Neural crest cell (in vitro differentiated cells): ENCODE measurements around the gene KLHL33. TPM values are rescaled to one million over a fixed set of nuclear protein-coding genes. Genes with fewer than 3 reads are reported as not detected.

Source experiments
- DNase-seq: peaks from one replicate; pipeline ENCODE4 v3.0.0; 2021; ENCODE audit warnings: low read depth, mixed read lengths, low spot score
- H3K27ac Mint-ChIP-seq: one replicate; pipeline ENCODE4 v1.8.0; 2021; ENCODE audit warnings: mild to moderate bottlenecking, mixed read lengths; ENCODE audit not compliant: unreplicated experiment
- H3K27me3 Mint-ChIP-seq: 2 replicates; pipeline ENCODE4 v1.8.0; 2021; ENCODE audit warnings: low read depth, mild to moderate bottlenecking, mixed read lengths
- H3K36me3 Mint-ChIP-seq: 2 replicates; pipeline ENCODE4 v1.8.0; 2021; ENCODE audit warnings: low read depth, mild to moderate bottlenecking, mixed read lengths
- H3K4me1 Mint-ChIP-seq: 2 replicates; pipeline ENCODE4 v1.8.0; 2021; ENCODE audit warnings: mixed read lengths
- H3K4me3 Mint-ChIP-seq: one replicate; pipeline ENCODE4 v1.8.0; 2021; ENCODE audit warnings: mild to moderate bottlenecking, mixed read lengths
- H3K9me3 Mint-ChIP-seq: 2 replicates; pipeline ENCODE4 v1.8.0; 2021; ENCODE audit warnings: mixed read lengths
- total RNA-seq: library from RNA; stranded (reverse); gene quantifications from 2 replicates; pipeline ENCODE4 v1.2.1, GENCODE V29; 2021
- TF ChIP-seq, protein P1 (sequence below): fragments of 200-600 bp; sonication (generic); conservative IDR thresholded peaks from 2 replicates; pipeline ENCODE4 v1.5.0; 2021; ENCODE audit warnings: antibody characterized with exemption, mild to moderate bottlenecking

Gene KLHL33
- total RNA-seq, 1 donor from 2014 or later: 0.07 TPM

DNA sequence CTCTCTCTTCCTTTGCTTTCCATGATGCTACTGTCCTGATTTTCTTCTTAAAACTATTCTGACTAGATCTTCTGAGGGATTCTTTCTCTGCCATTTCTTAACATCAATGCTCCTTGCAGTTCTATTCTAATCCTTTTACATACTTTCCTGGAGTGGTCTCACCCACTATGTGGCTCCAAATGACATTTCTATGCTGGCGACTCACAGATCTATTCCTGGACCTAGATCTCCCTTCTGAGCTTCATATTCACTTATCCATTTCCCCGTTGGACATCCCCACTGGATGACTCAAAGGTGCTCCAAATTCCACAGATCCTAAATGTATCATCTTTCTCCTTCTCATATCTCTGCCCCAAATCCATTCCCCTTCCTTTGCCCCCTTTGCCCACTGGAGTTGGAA is 26.7 kb downstream of the KLHL33 start:
- Mint-ChIP-seq H3K4me3 (peak overlapping the region; percentile 7), H3K36me3 (peaks cover 8% of the 10 kb centered on the region), H3K27ac (no peak overlapping the region), H3K27me3 (no peaks in the 10 kb centered on the region), H3K9me3 (no peaks in the 10 kb centered on the region), H3K4me1 (peaks cover 18% of the 10 kb centered on the region)
- TF ChIP-seq, protein P1, sequence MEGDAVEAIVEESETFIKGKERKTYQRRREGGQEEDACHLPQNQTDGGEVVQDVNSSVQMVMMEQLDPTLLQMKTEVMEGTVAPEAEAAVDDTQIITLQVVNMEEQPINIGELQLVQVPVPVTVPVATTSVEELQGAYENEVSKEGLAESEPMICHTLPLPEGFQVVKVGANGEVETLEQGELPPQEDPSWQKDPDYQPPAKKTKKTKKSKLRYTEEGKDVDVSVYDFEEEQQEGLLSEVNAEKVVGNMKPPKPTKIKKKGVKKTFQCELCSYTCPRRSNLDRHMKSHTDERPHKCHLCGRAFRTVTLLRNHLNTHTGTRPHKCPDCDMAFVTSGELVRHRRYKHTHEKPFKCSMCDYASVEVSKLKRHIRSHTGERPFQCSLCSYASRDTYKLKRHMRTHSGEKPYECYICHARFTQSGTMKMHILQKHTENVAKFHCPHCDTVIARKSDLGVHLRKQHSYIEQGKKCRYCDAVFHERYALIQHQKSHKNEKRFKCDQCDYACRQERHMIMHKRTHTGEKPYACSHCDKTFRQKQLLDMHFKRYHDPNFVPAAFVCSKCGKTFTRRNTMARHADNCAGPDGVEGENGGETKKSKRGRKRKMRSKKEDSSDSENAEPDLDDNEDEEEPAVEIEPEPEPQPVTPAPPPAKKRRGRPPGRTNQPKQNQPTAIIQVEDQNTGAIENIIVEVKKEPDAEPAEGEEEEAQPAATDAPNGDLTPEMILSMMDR: no peak
- no peak for DNase-seq

DNA sequence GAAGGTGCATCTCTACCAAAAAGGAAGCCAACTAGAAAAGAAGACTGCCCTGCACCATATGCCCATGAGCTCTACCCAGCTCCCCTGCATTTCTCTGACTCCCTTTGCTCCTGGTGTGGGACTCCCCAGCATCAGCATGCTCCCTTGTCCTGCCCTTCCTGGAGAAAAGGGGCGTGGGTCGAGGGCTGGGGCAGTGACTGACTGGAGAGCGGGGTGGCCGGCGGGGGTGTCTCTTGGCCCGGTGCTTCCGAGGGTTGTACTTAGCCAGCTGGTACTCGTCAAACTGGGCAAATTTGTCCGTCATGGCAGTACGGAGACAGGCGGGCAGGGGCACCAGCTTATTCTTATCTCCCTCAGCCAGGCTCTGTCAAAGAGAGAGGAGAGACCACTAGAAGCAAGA is 32.4 kb downstream of the KLHL33 start:
- Mint-ChIP-seq H3K27ac (no peak overlapping the region), H3K27me3 (no peaks in the 10 kb centered on the region), H3K4me3 (no peak overlapping the region), H3K9me3 (no peaks in the 10 kb centered on the region), H3K36me3 (peaks cover 14% of the 10 kb centered on the region), H3K4me1 (no peaks in the 10 kb centered on the region)
- TF ChIP-seq, protein P1: no peak
- no peak for DNase-seq

DNA sequence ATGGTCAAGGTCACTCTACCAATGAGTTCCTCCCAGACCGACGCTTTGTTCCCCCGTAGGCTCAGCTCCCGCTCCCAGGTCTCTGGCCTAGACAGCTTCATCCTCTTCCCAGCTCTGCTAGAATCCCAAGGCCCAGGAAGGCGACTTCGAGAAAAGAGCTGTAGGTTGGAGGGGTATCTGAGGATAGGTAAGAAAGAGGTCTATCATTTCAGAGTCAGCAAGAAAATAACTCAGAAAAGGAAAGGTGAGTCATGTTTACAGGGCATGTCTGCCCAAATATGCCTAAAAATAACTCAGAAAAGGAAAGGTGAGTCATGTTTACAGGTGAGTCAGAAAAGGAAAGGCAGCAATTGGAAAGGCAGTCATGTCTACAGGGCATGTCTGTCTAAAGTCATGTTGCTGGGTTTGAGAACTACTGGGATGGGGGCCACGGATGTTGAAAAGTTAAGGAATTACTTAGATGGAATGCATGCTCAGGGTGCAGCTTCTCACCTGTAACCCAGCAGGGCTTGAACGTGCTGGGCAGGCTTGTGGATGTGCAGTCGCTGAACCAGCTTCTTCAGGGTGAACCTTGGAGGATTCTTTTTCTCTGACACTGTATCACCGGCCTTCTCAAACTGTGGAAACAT is 34.9 kb downstream of the KLHL33 start:
- TF ChIP-seq, protein P1: no peak
- Mint-ChIP-seq H3K9me3 (no peaks in the 10 kb centered on the region), H3K36me3 (peaks cover 14% of the 10 kb centered on the region), H3K27ac (no peak overlapping the region), H3K4me1 (no peaks in the 10 kb centered on the region), H3K4me3 (no peak overlapping the region), H3K27me3 (no peaks in the 10 kb centered on the region)
- DNase-seq: no peak

DNA sequence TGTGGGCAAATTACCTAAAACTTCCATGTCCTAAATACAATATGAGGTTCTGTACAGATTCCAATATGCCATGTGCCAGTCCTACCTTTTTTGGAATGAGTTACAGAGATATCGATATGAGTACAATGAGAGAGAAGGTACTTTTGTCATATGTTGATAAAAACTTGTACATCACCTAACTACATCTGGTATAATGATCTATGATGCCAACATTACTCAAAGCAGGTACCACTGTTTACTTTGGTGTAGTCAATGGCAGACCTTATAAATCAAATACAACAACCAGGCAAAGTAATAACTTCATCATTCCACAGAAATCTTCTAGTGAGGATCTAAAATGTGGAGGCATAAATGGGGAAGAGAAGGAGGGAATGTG is 35.4 kb downstream of the KLHL33 start:
- no peak for DNase-seq
- no peak overlapping the region for H3K4me3 Mint-ChIP-seq
- no peaks in the 10 kb centered on the region for H3K27me3 Mint-ChIP-seq
- no peaks in the 10 kb centered on the region for H3K4me1 Mint-ChIP-seq
- no peaks in the 10 kb centered on the region for H3K9me3 Mint-ChIP-seq
- peaks cover 14% of the 10 kb centered on the region for H3K36me3 Mint-ChIP-seq
- no peak overlapping the region for H3K27ac Mint-ChIP-seq
- TF ChIP-seq, protein P1: no peak

DNA sequence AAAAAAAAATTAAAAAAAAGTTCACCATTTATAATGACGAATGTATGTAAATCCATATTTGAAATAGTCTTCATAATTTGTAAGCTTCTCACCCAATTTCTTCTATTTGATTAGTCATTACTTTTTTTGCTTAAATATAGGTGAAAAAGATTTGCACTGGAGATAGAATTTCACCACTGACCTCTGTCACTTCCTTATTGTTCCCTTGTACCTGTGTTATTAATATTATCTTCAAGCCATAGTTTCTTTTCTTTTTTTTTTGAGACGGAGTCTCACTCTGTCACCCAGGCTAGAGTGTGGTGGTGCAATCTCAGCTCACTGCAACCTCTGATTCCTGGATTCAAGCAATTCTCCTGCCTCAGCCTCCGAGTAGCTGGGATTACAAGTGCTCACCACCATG is 38.5 kb downstream of the KLHL33 start:
- no peaks in the 10 kb centered on the region for H3K9me3 Mint-ChIP-seq
- DNase-seq: no peak
- H3K36me3 Mint-ChIP-seq: peaks cover 10% of the 10 kb centered on the region
- TF ChIP-seq, protein P1: no peak
- no peak overlapping the region for H3K27ac Mint-ChIP-seq
- H3K4me1 Mint-ChIP-seq: no peaks in the 10 kb centered on the region
- no peaks in the 10 kb centered on the region for H3K27me3 Mint-ChIP-seq
- no peak overlapping the region for H3K4me3 Mint-ChIP-seq

DNA sequence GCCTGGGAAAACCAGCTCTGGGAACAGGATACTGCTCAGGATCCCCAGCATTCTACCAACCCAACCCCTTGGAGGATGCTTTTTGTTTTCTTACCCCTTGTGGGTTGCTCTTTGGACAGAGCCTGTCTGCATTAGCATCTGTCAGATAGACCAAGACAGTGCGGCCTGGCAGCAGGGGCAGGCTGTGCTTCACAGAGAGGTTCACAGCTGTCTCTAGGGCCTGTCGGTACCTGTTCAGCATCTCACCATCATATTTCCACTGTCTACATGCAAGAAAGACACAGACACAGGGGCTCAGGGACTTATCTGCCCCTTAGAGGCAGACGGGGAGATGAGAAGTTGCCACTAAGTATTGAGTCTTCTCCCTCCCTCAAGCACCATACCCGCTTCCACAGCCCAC is 44.5 kb downstream of the KLHL33 start:
- Mint-ChIP-seq H3K27ac (no peak overlapping the region), H3K9me3 (no peaks in the 10 kb centered on the region), H3K4me3 (no peak overlapping the region), H3K36me3 (peaks cover 7% of the 10 kb centered on the region), H3K4me1 (no peaks in the 10 kb centered on the region), H3K27me3 (no peaks in the 10 kb centered on the region)
- DNase-seq: no peak
- TF ChIP-seq, protein P1: no peak
